Activated CD4-positive, alpha-beta T cell treated with anti-CD3 and anti-CD28 coated beads, Interleukin-2, amount 50 U/mL, for 48 hours (primary cell): ENCODE results near the gene TSPEAR.

Source experiments
- DNase-seq, 2 experiments: peaks; one replicate each; pipeline ENCODE4 v3.0.0-alpha.2; 2020

TSPEAR gene

GRCh38 chr21:44739316-44739715 lies 27.9 kb upstream of the TSPEAR start:
- no peak for DNase-seq

DNA sequence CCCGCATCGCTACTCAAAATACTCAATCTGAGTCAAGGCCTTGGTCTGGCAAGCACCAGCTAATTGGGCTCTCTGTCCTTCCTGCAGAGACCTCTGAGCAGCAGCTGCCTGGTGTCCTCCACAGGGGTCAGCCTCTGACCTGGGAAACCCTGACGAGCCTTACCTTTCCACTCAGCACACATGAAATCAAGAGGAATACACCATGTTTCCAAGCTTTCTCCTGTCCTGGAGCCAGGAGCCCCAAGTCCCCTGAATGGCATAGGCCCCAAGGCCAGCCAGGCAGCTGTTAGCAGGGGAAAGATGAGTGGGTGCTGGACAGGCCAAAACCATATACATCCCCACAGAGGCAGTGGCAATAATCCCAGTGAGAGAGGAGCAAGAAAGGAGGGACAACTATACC lies 27.2 kb upstream of the TSPEAR start:
- DNase-seq: no peak

DNA sequence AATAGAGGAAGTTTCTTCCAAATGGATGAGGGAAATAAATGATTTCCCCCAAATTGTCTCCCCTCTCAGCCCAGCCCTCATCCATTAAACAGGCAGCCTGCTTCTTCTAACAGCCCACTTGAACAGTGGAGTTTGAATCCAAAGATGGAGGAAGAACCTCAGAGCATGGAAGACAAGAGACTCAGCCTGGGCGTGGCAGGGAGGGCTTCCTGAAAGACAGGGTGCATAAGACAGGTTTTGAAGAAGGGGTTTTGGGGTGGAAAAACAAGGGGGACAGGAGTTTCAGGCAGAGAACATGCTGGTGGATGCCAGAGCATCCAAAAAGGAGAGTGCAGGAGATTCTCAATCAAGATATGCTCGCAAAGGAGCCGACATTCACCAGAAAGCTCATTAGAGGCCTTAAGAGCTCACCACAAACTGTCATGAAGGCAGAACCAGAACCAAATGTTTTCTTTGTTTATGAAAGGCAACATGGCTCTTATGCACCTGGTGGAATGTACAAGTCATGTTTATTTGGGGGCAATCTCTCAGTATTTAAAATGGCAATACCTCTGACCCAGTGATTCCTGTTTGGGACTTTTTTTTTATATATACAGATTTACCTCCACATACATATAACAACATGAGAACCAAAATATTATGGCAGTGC lies 26.5 kb upstream of the TSPEAR start:
- no peak for DNase-seq

GRCh38 chr21:44736291-44737004 lies 25.1 kb upstream of the TSPEAR start:
- no peak for DNase-seq

DNA sequence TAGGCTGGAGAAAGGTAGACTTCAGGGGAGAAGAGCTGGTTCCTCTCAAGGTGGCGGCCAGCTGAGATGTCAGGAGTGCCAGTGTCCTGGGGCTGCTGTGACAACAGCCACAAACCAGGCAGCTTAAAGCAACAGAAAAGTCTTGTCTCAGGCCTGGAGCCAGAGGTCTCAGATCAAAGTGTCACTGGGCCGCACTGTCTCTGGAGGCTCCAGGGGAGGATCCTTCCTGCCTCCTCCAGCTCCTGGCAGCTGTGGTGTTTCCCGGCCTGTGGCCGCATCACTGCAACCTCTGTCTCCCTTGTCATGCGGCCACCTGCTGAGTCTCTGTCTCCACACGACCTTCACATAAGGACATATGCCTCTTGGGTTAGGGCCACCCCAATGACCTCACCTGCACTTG lies 24.4 kb upstream of the TSPEAR start:
- DNase-seq: no peak

- no peak for DNase-seq
These were observed 23.5 kb upstream of the TSPEAR start for GRCh38 chr21:44734841-44735240.

DNA sequence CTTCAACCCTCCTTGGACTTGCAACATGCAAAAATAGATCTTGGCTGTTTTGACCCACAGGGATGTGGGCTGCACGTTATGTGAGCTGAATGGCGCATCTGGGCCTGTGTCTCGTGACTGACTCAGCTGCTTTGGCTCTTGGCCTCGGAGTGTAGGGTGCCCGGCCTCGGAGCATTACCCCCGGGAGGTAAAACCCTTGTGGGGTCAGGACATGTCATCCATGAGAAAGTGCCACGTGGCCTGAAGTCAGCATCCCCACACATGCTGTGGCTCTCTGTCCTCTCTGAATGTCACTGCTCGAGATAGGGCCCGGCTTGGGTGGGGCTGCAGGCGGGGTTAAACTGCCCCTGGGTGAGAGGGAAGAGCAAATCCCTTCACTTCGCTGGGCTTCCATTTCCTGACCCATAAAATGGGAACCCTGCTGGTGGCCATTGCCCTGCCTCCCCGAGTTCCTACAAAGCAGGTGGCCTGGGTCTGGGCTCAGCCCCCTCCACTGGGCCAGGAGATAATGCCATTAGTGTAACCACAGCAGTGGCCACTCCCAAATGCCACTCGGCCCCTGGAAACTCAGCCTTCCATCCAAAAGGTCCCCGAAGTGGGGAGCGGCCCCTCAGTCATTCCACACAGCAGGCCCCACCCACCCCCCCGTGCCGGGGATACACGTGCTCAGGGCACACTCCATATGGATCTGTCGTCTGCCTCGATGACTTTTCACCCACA lies 22.8 kb upstream of the TSPEAR start:
- DNase-seq: no peak

- no peak for DNase-seq
These were observed 21.6 kb upstream of the TSPEAR start for GRCh38 chr21:44732956-44733355.

DNA sequence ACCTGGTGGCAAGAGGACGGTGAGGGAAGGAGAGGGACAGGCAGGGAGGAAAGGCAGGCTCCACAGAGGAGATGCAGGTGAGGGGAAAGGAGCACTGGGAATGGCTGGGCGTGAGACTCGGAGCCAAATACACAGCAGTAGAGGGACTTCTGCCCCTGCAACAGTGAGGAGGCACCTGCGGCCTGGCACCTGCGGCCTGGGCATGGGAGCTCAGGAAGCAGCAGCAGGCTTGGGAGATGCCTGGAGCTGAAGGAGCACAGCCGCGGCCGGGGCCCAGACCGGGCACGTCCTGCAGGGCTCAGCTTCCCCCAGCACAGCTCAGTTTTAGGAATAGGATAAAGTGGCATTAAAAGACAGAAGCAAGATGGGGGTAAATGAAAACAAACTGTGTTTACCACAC lies 20.9 kb upstream of the TSPEAR start:
- no peak for DNase-seq

GRCh38 chr21:44730951-44731579 lies 19.7 kb upstream of the TSPEAR start:
- no peak for DNase-seq

DNA sequence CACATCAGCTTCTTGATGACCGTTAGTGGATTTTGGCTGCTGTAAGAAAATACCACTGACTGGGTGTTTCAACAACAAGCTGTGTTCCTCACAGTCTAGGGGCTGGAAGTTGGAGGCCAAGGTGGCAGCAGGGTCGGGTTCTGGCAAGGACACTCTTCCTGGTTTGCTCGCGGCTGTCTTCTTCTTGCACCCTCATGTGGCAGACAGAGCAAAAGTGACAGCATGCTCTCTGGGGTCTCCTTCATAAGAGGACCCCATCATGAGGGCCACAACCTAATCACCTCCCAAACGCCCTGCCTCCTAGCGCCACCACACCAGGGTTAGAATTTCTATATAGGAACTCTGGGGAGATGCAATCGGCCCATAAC lies 18.6 kb upstream of the TSPEAR start:
- no peak for DNase-seq

DNA sequence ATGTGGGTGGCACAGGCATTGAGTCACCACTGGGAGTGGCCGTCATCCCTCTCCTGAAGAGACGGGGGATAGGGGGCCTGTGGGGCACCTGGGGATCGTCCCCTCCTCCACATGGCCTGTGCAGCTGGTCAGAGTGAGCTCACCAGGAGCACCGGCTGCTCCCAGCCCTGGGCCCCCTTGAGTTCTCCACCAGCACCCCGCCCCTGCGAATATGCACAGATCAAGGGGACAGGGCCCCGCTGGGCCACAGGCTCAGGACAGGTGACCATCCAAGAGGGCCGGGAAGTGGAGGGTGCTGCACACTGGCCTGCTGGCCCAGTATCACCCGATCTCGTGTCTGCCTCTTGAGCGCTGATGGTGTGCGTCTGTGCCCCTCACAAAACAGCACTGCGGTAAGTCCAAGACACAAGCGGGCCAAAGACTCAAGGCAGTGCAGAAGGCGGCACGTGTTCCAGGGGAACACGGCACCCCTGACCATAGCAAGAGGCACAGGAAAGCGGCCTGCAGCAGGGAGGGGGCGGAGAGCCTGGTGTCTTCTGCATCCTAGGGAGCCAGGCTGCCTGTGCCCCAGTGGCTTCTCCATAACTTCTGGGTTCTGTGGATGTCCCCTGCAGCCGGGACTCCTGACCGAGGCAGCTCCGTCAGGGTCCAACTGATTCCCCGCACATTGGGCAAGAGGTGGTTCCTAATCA lies 18.1 kb upstream of the TSPEAR start:
- no peak for DNase-seq

GRCh38 chr21:44728716-44729115 lies 17.3 kb upstream of the TSPEAR start:
- DNase-seq: no peak

DNA sequence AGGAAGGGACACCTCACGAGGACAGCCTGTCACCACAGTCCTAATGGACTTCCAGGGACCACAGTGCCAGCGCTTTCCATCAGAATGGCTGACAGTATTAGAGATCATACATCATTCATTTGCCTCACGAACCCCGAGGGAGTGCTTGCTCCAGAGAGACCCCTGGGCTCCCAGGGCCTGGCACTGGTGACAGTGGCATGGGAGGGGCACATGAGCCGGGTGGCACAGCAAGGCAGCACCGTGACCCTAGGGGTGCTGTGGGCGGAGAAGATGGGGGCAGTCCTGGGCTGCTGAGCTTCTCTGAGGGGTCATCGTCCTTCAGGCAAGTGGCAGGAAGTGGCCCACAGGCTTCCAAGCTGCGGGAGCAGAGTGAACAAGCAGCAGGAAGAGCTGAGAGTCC lies 16.4 kb upstream of the TSPEAR start:
- no peak for DNase-seq

GRCh38 chr21:44727321-44727720 lies 15.9 kb upstream of the TSPEAR start:
- DNase-seq: no peak

DNA sequence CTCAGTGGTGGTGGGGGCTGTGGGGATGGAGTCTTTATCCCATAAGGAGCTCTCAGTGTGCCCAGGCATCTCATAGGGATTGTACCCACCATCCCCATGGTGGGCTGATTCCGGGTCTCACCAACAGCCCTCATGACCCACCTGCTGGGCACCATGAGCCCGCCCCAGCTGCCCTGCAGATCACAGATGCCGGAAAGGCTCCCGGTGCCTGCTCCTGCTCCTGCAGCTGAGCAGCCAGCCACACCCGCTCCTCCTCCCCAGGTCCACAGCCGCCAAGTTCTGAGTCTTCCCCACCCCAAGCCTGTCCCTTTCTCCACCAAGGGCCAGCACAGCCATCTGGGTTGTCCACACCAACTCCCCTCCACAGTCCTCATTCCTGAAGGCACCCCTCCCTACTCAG lies 15.5 kb upstream of the TSPEAR start:
- no peak for DNase-seq

- no peak for DNase-seq
These were observed 13.6 kb upstream of the TSPEAR start for GRCh38 chr21:44724926-44725325.

DNA sequence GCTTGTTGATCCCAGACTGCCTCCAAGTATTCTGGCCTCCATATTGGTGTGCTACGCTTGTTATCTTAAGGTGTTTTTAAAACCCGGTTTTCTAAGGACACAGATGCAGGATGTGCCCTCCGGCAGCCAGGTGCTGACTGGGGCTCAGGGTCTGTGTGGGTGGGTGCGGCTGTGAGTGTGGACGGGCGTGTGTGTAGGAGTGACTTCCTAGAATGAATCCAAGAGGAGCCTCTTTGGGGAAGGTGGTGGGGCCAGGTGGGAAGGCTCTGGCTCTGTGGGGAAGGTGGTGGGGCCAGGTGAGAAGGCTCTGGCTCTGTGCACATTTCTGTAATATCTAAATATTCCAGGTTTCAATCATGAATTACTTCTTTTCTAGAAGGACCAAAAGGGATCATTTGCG lies 12.8 kb upstream of the TSPEAR start:
- no peak for DNase-seq

DNA sequence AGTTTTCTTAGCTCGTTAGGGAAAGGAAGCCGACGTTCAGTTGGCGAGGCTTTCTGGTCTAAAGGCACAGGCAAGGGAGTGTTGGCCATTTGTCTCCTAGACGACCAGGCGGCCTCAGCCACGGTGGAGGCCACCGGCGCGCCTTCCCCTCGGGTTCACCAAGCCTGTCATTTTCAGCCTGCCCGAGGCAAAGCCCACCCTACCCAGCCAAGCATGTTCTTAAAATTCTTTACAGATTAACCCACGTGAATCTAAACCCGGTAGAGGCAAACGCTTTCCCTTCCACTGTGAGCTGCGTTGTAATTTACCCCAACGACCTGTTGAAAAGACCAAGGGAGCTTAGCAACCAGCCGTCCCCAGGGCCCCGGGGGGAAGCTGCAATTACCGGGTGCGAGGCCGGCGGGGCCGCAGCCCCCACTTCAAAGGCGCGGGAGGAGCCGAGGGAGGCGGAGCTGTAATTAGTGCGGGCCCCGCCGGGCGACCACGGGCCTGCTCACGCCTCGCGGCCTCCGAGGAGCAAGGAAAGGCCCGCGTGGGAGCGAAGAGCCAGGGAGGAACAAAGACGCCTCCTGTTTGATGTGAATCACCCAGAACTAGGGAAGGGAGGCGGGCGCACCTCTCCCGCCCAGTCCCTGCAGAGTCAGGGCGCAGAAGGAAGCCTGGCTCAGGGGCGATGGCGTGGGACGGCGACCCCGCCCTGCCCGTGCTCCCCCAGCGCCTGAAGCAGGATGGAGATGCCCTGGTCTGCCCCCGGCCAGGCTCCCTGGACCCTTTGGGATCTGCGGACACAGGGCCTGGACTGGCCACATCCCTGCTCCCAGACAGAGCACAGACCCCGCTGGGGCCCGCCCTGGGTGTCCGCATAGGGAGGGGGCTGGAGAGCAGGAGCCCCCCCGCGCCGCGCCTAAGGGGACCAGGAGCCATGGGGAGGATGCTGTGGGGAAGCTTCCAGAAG lies 12.1 kb upstream of the TSPEAR start:
- DNase-seq: no peak

- DNase-seq: no peak
These were observed 11.4 kb upstream of the TSPEAR start for GRCh38 chr21:44722731-44723130.

DNA sequence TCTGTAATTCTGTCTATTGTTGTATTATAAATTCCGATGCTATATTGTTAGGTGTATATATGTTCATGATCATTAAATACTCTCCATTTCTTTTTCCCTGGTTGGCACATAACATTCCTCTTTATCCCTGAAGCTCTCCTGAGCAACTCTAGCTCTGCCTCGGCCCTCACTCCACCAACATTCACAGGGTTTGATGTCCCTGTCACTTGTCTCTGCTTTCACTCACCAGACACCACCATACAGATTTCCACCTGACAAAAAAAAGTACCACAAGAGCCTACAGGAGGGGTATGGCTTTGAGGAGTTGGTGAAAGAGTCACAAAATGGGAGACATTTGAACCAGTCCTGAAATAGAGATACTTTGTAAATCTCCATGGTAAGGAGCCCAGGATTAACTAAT lies 8.8 kb upstream of the TSPEAR start:
- DNase-seq: no peak

GRCh38 chr21:44718571-44718970 lies 7.2 kb upstream of the TSPEAR start:
- DNase-seq: no peak
